ENCODE results near the gene INSR. TPM values are rescaled to one million over a fixed set of nuclear protein-coding genes. Genes with fewer than 3 reads are reported as not detected.

INSR gene
- 1 to 10 TPM in 4 of 5 experiments, under 1 TPM in 1; 0.89 to 9.9 (median 3.9) TPM for total RNA-seq
- polyA plus RNA-seq: under 1 TPM; 0.29 to 0.71 TPM
- 9.4 reads per million, percentile 34 among the genes with 10 or more reads in this experiment for total RNA-seq

DNA sequence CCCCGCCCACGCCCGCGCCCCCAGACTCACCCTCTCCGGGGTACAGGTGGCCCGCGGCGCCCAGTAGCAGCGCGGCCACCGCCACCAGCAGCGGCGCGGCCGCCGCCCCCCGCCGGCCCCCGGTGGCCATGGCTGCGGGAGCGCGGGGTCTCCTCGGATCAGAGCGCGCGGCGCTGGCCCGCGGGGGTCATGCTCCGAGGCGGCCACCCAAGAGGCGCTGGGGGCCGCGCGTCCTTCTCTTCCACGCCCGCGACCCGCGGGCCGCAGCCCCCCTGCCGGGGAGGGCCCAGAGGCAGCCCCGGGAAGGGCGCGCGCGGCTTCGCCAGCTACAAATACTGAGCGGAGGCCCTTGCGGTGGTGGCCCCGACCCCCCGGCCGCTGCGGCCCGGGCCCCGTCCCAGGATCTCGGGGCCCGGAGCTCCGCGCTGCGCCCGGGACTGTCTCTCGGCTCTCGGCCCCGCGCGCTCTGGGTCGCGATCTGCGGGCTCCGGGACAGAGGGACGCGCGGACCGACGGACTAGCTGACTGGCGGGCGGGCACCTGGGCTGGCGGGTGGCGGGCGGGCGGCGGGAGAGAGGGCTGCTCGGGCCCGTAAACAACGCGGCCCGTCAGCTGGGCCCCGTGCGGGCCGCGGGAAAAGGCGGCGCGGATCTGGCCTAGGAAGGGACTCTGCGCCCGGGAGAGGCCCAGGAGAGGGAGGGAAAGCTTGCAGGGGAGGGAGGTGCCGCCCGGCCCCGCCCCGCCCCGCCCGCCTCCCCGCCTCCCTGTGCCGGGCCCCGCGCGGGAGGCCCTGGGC is at the start of gene INSR:
Gene INSR, minus strand, starts transcription at position 653 of the 796 bp plus-strand sequence. Its CDS starts 523 bp downstream, at position 130.
- Mint-ChIP-seq H3K4me3 (peak within 1 kb of the TSS; percentile 64 to 89 (median 78)), H3K9me3 (no peaks in the 10 kb centered on the region), H3K27me3 (peaks cover 14 to 44% (median 29%) of the 10 kb centered on the region in 5 donors), H3K4me1 (peaks cover 0 to 22% (median 14%) of the 10 kb centered on the region in 7 donors), H3K36me3 (no peaks in the 10 kb centered on the region), H3K27ac (peak within 1 kb of the TSS in 1 of 9 donors; percentile 53)
- H3K27me3 ChIP-seq (ENCODE audit: control insufficient read depth in 2 of 2, insufficient read depth in 2 of 2, low read length in 2 of 2): no peaks in the 10 kb centered on the region
- peaks cover 0 to 7% of the 10 kb centered on the region in 2 donors for H3K4me1 ChIP-seq (ENCODE audit: control insufficient read depth in 2 of 2, insufficient read depth in 2 of 2, low read length in 2 of 2)
- ChIA-PET POLR2A (no interaction called here), CTCF (no interaction called here)
- DNase-seq (peak in 8 of 9 donors; percentile 18 to 73 (median 30)), ATAC-seq (peak; percentile 96)
- no peak within 1 kb of the TSS for H3K27ac ChIP-seq (ENCODE audit: low read depth, low read length)
- H3K36me3 ChIP-seq (ENCODE audit: control insufficient read depth in 2 of 3, insufficient read depth in 3 of 3, low read length in 3 of 3): no peaks in the 10 kb centered on the region
- intact Hi-C loops (cut with micrococcal nuclease): loop anchor here (1.0 kb wide), 2 partner anchors 96 to 145 kb away; no protein-coding TSS in a partner anchor
- no peaks in the 10 kb centered on the region for H3K9me3 ChIP-seq (ENCODE audit: control insufficient read depth in 2 of 3, low read length in 3 of 3)
- peak within 1 kb of the TSS; percentile 47 for H3K4me3 ChIP-seq (ENCODE audit: low read length)

DNA sequence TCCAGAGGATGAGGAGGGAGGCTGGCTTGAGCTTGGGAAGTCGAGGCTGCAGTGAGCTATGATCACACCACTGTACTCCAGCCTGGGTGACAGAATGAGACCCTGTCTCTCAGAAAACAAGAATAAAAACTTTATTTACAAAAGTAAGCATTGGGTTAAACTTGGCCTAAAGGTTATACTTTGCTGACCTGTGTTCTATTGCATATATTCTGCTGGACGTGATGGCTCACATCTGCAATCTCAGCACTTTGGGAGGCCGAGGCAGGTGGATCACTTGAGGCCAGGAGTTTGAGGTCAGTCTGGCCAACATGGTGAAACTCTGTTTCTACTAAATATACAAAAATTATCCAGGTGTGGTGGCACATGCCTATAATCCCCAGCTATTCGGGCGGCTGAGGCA is 47.9 kb upstream of the INSR start:
- Mint-ChIP-seq H3K4me3 (peak overlapping the region in 5 of 10 donors; percentile 28 to 61 (median 47)), H3K27me3 (peaks cover 0 to 7% (median 0%) of the 10 kb centered on the region in 5 donors), H3K27ac (peak overlapping the region in 7 of 9 donors; percentile 64 to 97 (median 84)), H3K4me1 (peaks cover 34 to 73% (median 57%) of the 10 kb centered on the region in 7 donors), H3K36me3 (peaks cover 0 to 6% (median 0%) of the 10 kb centered on the region in 5 donors), H3K9me3 (peaks cover 0 to 2% (median 0%) of the 10 kb centered on the region in 11 donors)
- ATAC-seq (no peak), DNase-seq (no peak)
- Histone ChIP-seq H3K4me3 (ENCODE audit: low read length) (no peak overlapping the region), H3K27ac (ENCODE audit: low read depth, low read length) (no peak overlapping the region), H3K4me1 (ENCODE audit: control insufficient read depth in 2 of 2, insufficient read depth in 2 of 2, low read length in 2 of 2) (peaks cover 37 to 43% of the 10 kb centered on the region in 2 donors), H3K36me3 (ENCODE audit: control insufficient read depth in 2 of 3, insufficient read depth in 3 of 3, low read length in 3 of 3) (no peaks in the 10 kb centered on the region), H3K27me3 (ENCODE audit: control insufficient read depth in 2 of 2, insufficient read depth in 2 of 2, low read length in 2 of 2) (no peaks in the 10 kb centered on the region), H3K9me3 (ENCODE audit: control insufficient read depth in 2 of 3, low read length in 3 of 3) (no peaks in the 10 kb centered on the region)
- POLR2A ChIA-PET: interaction anchor here (0.6 to 2.7 kb wide), 4 partner anchors 8 to 1374 kb away, joined by 3 to 13 read pairs (median 7); no protein-coding TSS in a partner anchor
- CTCF ChIA-PET: interaction anchor here (0.6 to 4.0 kb wide), 6 partner anchors 12 to 1086 kb away, joined by 3 to 31 read pairs (median 5); no protein-coding TSS in a partner anchor
- intact Hi-C loops (cut with micrococcal nuclease): loop anchor here in 1 of 2 donors (10.0 kb wide), 1 partner anchor 607 kb away; the partner anchor contains the start of genes GPR108 and TRIP10

DNA sequence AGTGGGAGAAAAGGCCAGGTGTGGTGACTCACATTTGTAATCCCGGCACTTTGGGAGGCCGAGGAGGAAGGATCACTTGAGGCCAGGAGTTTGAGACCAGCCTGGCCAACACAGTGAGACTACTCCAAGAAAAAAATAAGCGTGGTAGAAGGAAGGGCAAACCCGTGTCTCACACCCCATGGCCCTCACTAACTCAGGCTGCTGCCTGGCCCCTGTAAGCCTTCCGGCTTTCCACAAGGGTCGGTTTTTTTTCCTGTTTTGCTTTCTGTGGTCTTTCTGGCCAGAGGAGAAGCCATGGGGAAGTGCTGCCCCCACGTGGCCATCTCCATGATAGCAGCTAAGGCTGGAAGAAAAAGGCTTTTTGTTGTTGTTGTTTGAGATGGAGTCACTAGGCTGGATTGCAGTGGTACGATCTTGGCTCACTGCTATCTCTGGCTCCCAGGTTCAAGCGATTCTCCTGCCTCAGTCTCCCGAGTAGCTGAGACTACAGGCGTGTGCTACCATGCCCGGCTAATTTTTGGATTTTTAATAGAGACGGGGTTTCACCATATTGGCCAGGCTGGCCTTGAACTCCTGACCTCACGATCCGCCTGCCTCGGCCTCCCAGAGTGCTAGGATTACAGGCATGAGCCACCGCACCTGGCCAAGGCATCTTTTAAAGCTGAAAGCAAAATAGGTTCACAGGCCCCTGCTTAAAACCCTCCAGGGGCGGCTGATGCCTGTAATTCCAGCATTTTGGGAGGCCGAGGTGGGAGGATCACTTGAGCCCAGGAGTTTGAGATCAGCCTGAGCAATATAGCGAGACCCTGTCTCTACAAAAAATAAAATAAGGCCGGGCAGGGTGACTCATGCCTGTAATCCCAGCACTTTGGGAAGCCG is 47.0 kb upstream of the INSR start:
- H3K4me1 Mint-ChIP-seq: peaks cover 29 to 64% (median 59%) of the 10 kb centered on the region in 7 donors

GRCh38 chr19:7337380-7338194 is 43.4 kb upstream of the INSR start:
- ChIA-PET POLR2A (no interaction called here), CTCF (interaction anchor here (0.7 kb wide), 1 partner anchor 181 kb away, joined by 4 read pairs; no protein-coding TSS in a partner anchor)
- Mint-ChIP-seq H3K4me3 (peak overlapping the region in 4 of 10 donors; percentile 8 to 44 (median 36)), H3K27ac (peak overlapping the region in 2 of 9 donors; percentile 17 to 36), H3K9me3 (peaks cover 0 to 4% (median 0%) of the 10 kb centered on the region in 11 donors), H3K4me1 (peaks cover 24 to 38% (median 32%) of the 10 kb centered on the region in 7 donors), H3K36me3 (no peaks in the 10 kb centered on the region), H3K27me3 (peaks cover 0 to 15% (median 0%) of the 10 kb centered on the region in 5 donors)
- peak; percentile 76 for ATAC-seq
- Histone ChIP-seq H3K4me3 (ENCODE audit: low read length) (no peak overlapping the region), H3K27me3 (ENCODE audit: control insufficient read depth in 2 of 2, insufficient read depth in 2 of 2, low read length in 2 of 2) (no peaks in the 10 kb centered on the region), H3K4me1 (ENCODE audit: control insufficient read depth in 2 of 2, insufficient read depth in 2 of 2, low read length in 2 of 2) (peaks cover 16 to 23% of the 10 kb centered on the region in 2 donors), H3K27ac (ENCODE audit: low read depth, low read length) (no peak overlapping the region), H3K9me3 (ENCODE audit: control insufficient read depth in 2 of 3, low read length in 3 of 3) (no peaks in the 10 kb centered on the region), H3K36me3 (ENCODE audit: control insufficient read depth in 2 of 3, insufficient read depth in 3 of 3, low read length in 3 of 3) (no peaks in the 10 kb centered on the region)
- intact Hi-C loops (cut with micrococcal nuclease): no loop called here
- no peak for DNase-seq

More for the DNA sequence above, 47.0 kb upstream of the INSR start:
- Mint-ChIP-seq H3K9me3 (peaks cover 0 to 3% (median 0%) of the 10 kb centered on the region in 11 donors), H3K4me3 (peak overlapping the region in 7 of 10 donors; percentile 11 to 74 (median 39)), H3K36me3 (no peaks in the 10 kb centered on the region), H3K27me3 (peaks cover 0 to 12% (median 0%) of the 10 kb centered on the region in 5 donors), H3K27ac (peak overlapping the region; percentile 14 to 95 (median 86))
- intact Hi-C loops (cut with micrococcal nuclease): loop anchor here (1.0 to 10.0 kb wide), 7 partner anchors 8 to 606 kb away; partner anchors contain the start of genes GPR108 (in 1 of the 2) and TRIP10 (in 1 of the 2)
- H3K4me1 ChIP-seq (ENCODE audit: control insufficient read depth in 2 of 2, insufficient read depth in 2 of 2, low read length in 2 of 2): peaks cover 37 to 39% of the 10 kb centered on the region in 2 donors
- no peak overlapping the region for H3K27ac ChIP-seq (ENCODE audit: low read depth, low read length)
- ATAC-seq: peak; percentile 60
- no peaks in the 10 kb centered on the region for H3K9me3 ChIP-seq (ENCODE audit: control insufficient read depth in 2 of 3, low read length in 3 of 3)
- H3K27me3 ChIP-seq (ENCODE audit: control insufficient read depth in 2 of 2, insufficient read depth in 2 of 2, low read length in 2 of 2): no peaks in the 10 kb centered on the region
- H3K4me3 ChIP-seq (ENCODE audit: low read length): no peak overlapping the region
- POLR2A ChIA-PET: interaction anchor here (0.7 to 2.7 kb wide), 6 partner anchors 8 to 193 kb away, joined by 3 to 13 read pairs (median 6); partner anchors contain the start of gene ARHGEF18
- H3K36me3 ChIP-seq (ENCODE audit: control insufficient read depth in 2 of 3, insufficient read depth in 3 of 3, low read length in 3 of 3): no peaks in the 10 kb centered on the region
- DNase-seq: peak; percentile 65 to 91 (median 77)
- CTCF ChIA-PET: interaction anchor here (0.6 to 4.0 kb wide), 14 partner anchors 9 to 1085 kb away, joined by 3 to 31 read pairs (median 4); partner anchors contain the start of gene ARHGEF18

- DNase-seq: no peak
Observed at GRCh38 chr19:7336321-7336973, 42.2 kb upstream of the INSR start.

More at GRCh38 chr19:7336321-7336973, 42.2 kb upstream of the INSR start:
- H3K27ac Mint-ChIP-seq: no peak overlapping the region
- POLR2A ChIA-PET: interaction anchor here (1.0 to 1.2 kb wide), 2 partner anchors 12 to 20 kb away, joined by 3 to 4 read pairs; partner anchors contain the start of gene ARHGEF18
- no peaks in the 10 kb centered on the region for H3K36me3 Mint-ChIP-seq
- peaks cover 24 to 36% (median 25%) of the 10 kb centered on the region in 7 donors for H3K4me1 Mint-ChIP-seq
- no peak for ATAC-seq
- H3K4me1 ChIP-seq (ENCODE audit: control insufficient read depth in 2 of 2, insufficient read depth in 2 of 2, low read length in 2 of 2): peaks cover 11 to 23% of the 10 kb centered on the region in 2 donors
- H3K9me3 Mint-ChIP-seq: peaks cover 0 to 4% (median 0%) of the 10 kb centered on the region in 11 donors
- CTCF ChIA-PET: interaction anchor here (0.7 kb wide), 2 partner anchors 18 to 927 kb away, joined by 3 to 4 read pairs; no protein-coding TSS in a partner anchor
- intact Hi-C loops (cut with micrococcal nuclease): no loop called here
- no peaks in the 10 kb centered on the region for H3K9me3 ChIP-seq (ENCODE audit: control insufficient read depth in 2 of 3, low read length in 3 of 3)
- peaks cover 0 to 15% (median 0%) of the 10 kb centered on the region in 5 donors for H3K27me3 Mint-ChIP-seq
- H3K27me3 ChIP-seq (ENCODE audit: control insufficient read depth in 2 of 2, insufficient read depth in 2 of 2, low read length in 2 of 2): no peaks in the 10 kb centered on the region
- H3K27ac ChIP-seq (ENCODE audit: low read depth, low read length): no peak overlapping the region
- H3K36me3 ChIP-seq (ENCODE audit: control insufficient read depth in 2 of 3, insufficient read depth in 3 of 3, low read length in 3 of 3): no peaks in the 10 kb centered on the region
- no peak overlapping the region for H3K4me3 Mint-ChIP-seq
- H3K4me3 ChIP-seq (ENCODE audit: low read length): no peak overlapping the region

Measured in naive thymus-derived CD4-positive, alpha-beta T cell (primary cell).